H1 (cell line): Measurements from ENCODE around the gene GOLGA2. TPM values are rescaled to one million over a fixed set of nuclear protein-coding genes. Genes with fewer than 3 reads are reported as not detected.

Experiments
- CTCF ChIA-PET: fragments of 300-600 bp; sonication (Branson Sonifier 250); formaldehyde crosslinking; loops from one replicate; lab custom pipeline; 2021; ENCODE audit not compliant: partially characterized antibody; lab: Charles Lee
- POLR2A ChIA-PET: fragments of 300-600 bp; sonication (Branson Sonifier 250); formaldehyde crosslinking; loops from one replicate; lab custom pipeline; 2021; ENCODE audit warnings: inconsistent platforms; ENCODE audit not compliant: partially characterized antibody; lab: Charles Lee
- DNase-seq, 2 experiments: peaks; one replicate each; pipeline versions ENCODE4 v3.0.0 to v3.0.0-alpha.2; 2010 to 2022; ENCODE audit warnings: low spot score in 2 of 2, low read depth in 1 of 2, mixed read lengths in 1 of 2
- FAIRE-seq: peaks from 2 replicates; lab custom pipeline; 2011; peaks lifted over from hg19 to GRCh38; lab: Jason Lieb, UNC
- H2AFZ ChIP-seq: 2 replicates; pipeline ENCODE4 v1.8.1; 2012; ENCODE audit warnings: low read length, inconsistent platforms
- H2AK5ac ChIP-seq: 2 replicates; pipeline ENCODE4 v1.6.1; 2013; ENCODE audit warnings: low read depth, low read length
- H2BK120ac ChIP-seq: replicated peaks from 2 replicates; pipeline ENCODE3; 2013; ENCODE audit warnings: low read depth, low read length, inconsistent platforms
- H2BK12ac ChIP-seq: 2 replicates; pipeline ENCODE4 v1.6.1; 2013; ENCODE audit warnings: low read depth, low read length
- H2BK15ac ChIP-seq: 2 replicates; pipeline ENCODE4 v1.6.1; 2013; ENCODE audit warnings: low read length
- H2BK20ac ChIP-seq: 2 replicates; pipeline ENCODE4 v1.6.1; 2013; ENCODE audit warnings: low read length
- H2BK5ac ChIP-seq: 2 replicates; pipeline ENCODE4 v1.6.1; 2013; ENCODE audit warnings: low read depth, low read length
- H3K14ac ChIP-seq: 2 replicates; pipeline ENCODE4 v1.6.1; 2013; ENCODE audit warnings: inconsistent platforms; ENCODE audit not compliant: insufficient read length
- H3K18ac ChIP-seq: 2 replicates; pipeline ENCODE4 v1.6.1; 2013; ENCODE audit warnings: low read length; ENCODE audit errors: extremely low read depth
- H3K23ac ChIP-seq: 2 replicates; pipeline ENCODE4 v1.6.1; 2013; ENCODE audit warnings: inconsistent platforms; ENCODE audit not compliant: insufficient read length
- H3K23me2 ChIP-seq: 2 replicates; pipeline ENCODE4 v1.6.1; 2013; ENCODE audit warnings: low read depth, low read length
- H3K27ac ChIP-seq: 2 replicates; pipeline ENCODE4 v1.6.1; 2011; ENCODE audit warnings: low read depth, low read length, inconsistent platforms
- H3K27me3 ChIP-seq, 4 experiments: replicated peaks in 1 of 4; 1 replicate in 1 of 4; 2 replicates in 3 of 4; pipeline versions ENCODE4 v1.6.1 to v1.8.1; 2011 to 2013; ENCODE audit warnings: low read length in 3 of 4, mild to moderate bottlenecking in 3 of 4, inconsistent platforms in 2 of 4, mixed read lengths in 2 of 4, moderate library complexity in 1 of 4; ENCODE audit not compliant: control insufficient read depth in 3 of 4, insufficient read depth in 3 of 4; ENCODE audit errors: extremely low read depth in 1 of 4
- H3K36me3 ChIP-seq, 4 experiments: 2 replicates each; pipeline versions ENCODE4 v1.6.1 to v1.8.1; 2011 to 2013; ENCODE audit warnings: mild to moderate bottlenecking in 4 of 4, low read length in 3 of 4, moderate library complexity in 2 of 4, control low read depth in 1 of 4, inconsistent platforms in 1 of 4; ENCODE audit not compliant: insufficient read depth in 4 of 4, control insufficient read depth in 2 of 4
- H3K4ac ChIP-seq: replicated peaks from 2 replicates; pipeline ENCODE3; 2013; ENCODE audit warnings: low read length, low read depth, mixed read lengths, inconsistent platforms; ENCODE audit not compliant: insufficient read length
- H3K4me1 ChIP-seq, 4 experiments: replicated peaks in 1 of 4; 1 replicate in 1 of 4; 2 replicates in 3 of 4; pipeline versions ENCODE4 v1.6.1 to v1.8.1; 2011 to 2013; ENCODE audit warnings: low read length in 3 of 4, inconsistent platforms in 2 of 4, mixed read lengths in 1 of 4; ENCODE audit not compliant: insufficient read depth in 4 of 4, control insufficient read depth in 3 of 4
- H3K4me2 ChIP-seq, 2 experiments: 2 replicates each; pipeline versions ENCODE4 v1.6.1 to v1.8.1; 2011 to 2013; ENCODE audit warnings: low read depth in 2 of 2, low read length in 2 of 2, control low read depth in 1 of 2, inconsistent platforms in 1 of 2, mild to moderate bottlenecking in 1 of 2; ENCODE audit not compliant: insufficient read depth in 1 of 2
- H3K4me3 ChIP-seq, 4 experiments: fragments of 200-600, 300-600 bp in 1 of 4; sonication (generic), shearing (Covaris generic), sonication (Bioruptor Twin) in 1 of 4; 2 replicates each; pipeline versions ENCODE4 v1.5.1 to v1.8.1; 2011 to 2016; ENCODE audit warnings: low read length in 4 of 4, low read depth in 3 of 4, control low read depth in 2 of 4, inconsistent platforms in 2 of 4, mild to moderate bottlenecking in 2 of 4, mixed read lengths in 1 of 4, moderate library complexity in 1 of 4; ENCODE audit not compliant: insufficient read depth in 2 of 4; ENCODE audit errors: extremely low read depth in 1 of 4
- H3K56ac ChIP-seq: replicated peaks from 2 replicates; pipeline ENCODE3; 2013; ENCODE audit warnings: low read depth, mild to moderate bottlenecking, mixed read lengths, low read length, inconsistent platforms; ENCODE audit not compliant: insufficient read length
- H3K79me1 ChIP-seq: 2 replicates; pipeline ENCODE4 v1.6.1; 2013; ENCODE audit warnings: low read depth, low read length, control low read depth
- H3K79me2 ChIP-seq, 2 experiments: 2 replicates each; pipeline versions ENCODE4 v1.6.1 to v1.8.1; 2012 to 2013; ENCODE audit warnings: low read length in 2 of 2, mild to moderate bottlenecking in 2 of 2, inconsistent platforms in 1 of 2; ENCODE audit not compliant: insufficient read depth in 2 of 2, control insufficient read depth in 1 of 2
- H3K9ac ChIP-seq, 4 experiments: replicated peaks in 1 of 4; 1 replicate in 1 of 4; 2 replicates in 3 of 4; pipeline versions ENCODE4 v1.6.1 to v1.8.1; 2011 to 2013; ENCODE audit warnings: low read depth in 3 of 4, low read length in 3 of 4, control low read depth in 2 of 4, mild to moderate bottlenecking in 2 of 4, moderate library complexity in 2 of 4, inconsistent platforms in 1 of 4; ENCODE audit errors: extremely low read depth in 1 of 4
- H3K9me3 ChIP-seq, 2 experiments: 2 replicates each; pipeline versions ENCODE4 v1.6.1 to v1.8.1; 2012 to 2013; ENCODE audit warnings: mild to moderate bottlenecking in 2 of 2, moderate library complexity in 2 of 2, control low read depth in 1 of 2, inconsistent platforms in 1 of 2, low read depth in 1 of 2, low read length in 1 of 2, mixed read lengths in 1 of 2; ENCODE audit not compliant: insufficient read depth in 2 of 2
- H4K20me1 ChIP-seq, 2 experiments: replicated peaks in 1 of 2; 2 replicates each; pipeline versions ENCODE3 to v1.8.1; 2011 to 2013; ENCODE audit warnings: inconsistent platforms in 2 of 2, low read length in 2 of 2, mild to moderate bottlenecking in 1 of 2; ENCODE audit not compliant: insufficient read depth in 2 of 2, control insufficient read depth in 1 of 2
- H4K5ac ChIP-seq: 2 replicates; pipeline ENCODE4 v1.6.1; 2013; ENCODE audit warnings: low read length, low read depth, mixed read lengths, inconsistent platforms; ENCODE audit not compliant: insufficient read length
- H4K8ac ChIP-seq: 2 replicates; pipeline ENCODE4 v1.8.0; 2013; ENCODE audit warnings: mild to moderate bottlenecking, moderate library complexity, low read length, inconsistent platforms; ENCODE audit not compliant: insufficient read depth; ENCODE audit errors: extremely low read depth
- H4K91ac ChIP-seq: replicated peaks from 2 replicates; pipeline ENCODE3; 2013; ENCODE audit warnings: low read length, mixed read lengths, inconsistent platforms; ENCODE audit not compliant: insufficient read length
- CBX5 ChIP-seq: fragments of 300-800, 300-1000 bp; sonication (generic); IDR thresholded peaks from 2 replicates; pipeline ENCODE4 v1.7.1; 2016; ENCODE audit warnings: antibody characterized with exemption, low read length, low read depth
- CBX8 ChIP-seq: fragments of 300-800, 300-1000 bp; sonication (generic); IDR thresholded peaks from 2 replicates; pipeline ENCODE4 v1.7.1; 2016; ENCODE audit warnings: low read depth, low read length, borderline replicate concordance
- FOSL1 ChIP-seq: IDR thresholded peaks from 2 replicates; pipeline ENCODE4 v1.6.1; 2011; ENCODE audit warnings: mild to moderate bottlenecking, low read depth, low read length, moderate library complexity; ENCODE audit not compliant: insufficient read depth
- GTF2F1 ChIP-seq: IDR thresholded peaks from 2 replicates; pipeline ENCODE4 v1.6.1; 2012; ENCODE audit warnings: low read depth, low read length, improper control_type of control experiment, borderline replicate concordance
- HDAC6 ChIP-seq: IDR thresholded peaks from one replicate; pipeline ENCODE4 v1.7.1; 2012; ENCODE audit warnings: low read depth, mild to moderate bottlenecking, inconsistent platforms, low read length, moderate library complexity
- KDM4A ChIP-seq: IDR thresholded peaks from one replicate; pipeline ENCODE4 v1.7.1; 2012; ENCODE audit warnings: low read depth, mild to moderate bottlenecking, moderate library complexity, low read length, inconsistent platforms; ENCODE audit not compliant: severe bottlenecking
- NANOG ChIP-seq: IDR thresholded peaks from 2 replicates; pipeline ENCODE4 v1.6.1; 2011; ENCODE audit warnings: low read length, low read depth, mild to moderate bottlenecking, inconsistent platforms; ENCODE audit not compliant: insufficient read depth, poor library complexity, severe bottlenecking
- POLR2AphosphoS5 ChIP-seq: IDR thresholded peaks from 2 replicates; pipeline ENCODE4 v1.6.1; 2011; ENCODE audit warnings: low read depth, low read length
- RXRA ChIP-seq: IDR thresholded peaks from 2 replicates; pipeline ENCODE4 v1.6.1; 2011; ENCODE audit warnings: low read depth, mild to moderate bottlenecking, low read length, moderate library complexity; ENCODE audit not compliant: insufficient read depth
- SP2 ChIP-seq: IDR thresholded peaks from 2 replicates; pipeline ENCODE4 v1.6.1; 2012; ENCODE audit warnings: mild to moderate bottlenecking, low read length, inconsistent platforms
- SP4 ChIP-seq: IDR thresholded peaks from 2 replicates; pipeline ENCODE4 v1.6.1; 2012; ENCODE audit warnings: low read length, inconsistent platforms
- TEAD4 ChIP-seq: IDR thresholded peaks from 2 replicates; pipeline ENCODE4 v1.6.1; 2012; ENCODE audit warnings: low read depth, low read length, inconsistent platforms, mixed read lengths
- USF2 ChIP-seq: IDR thresholded peaks from 2 replicates; pipeline ENCODE4 v1.6.1; 2011; ENCODE audit warnings: low read length, improper control_type of control experiment
- WGBS, 2 experiments: shearing (Covaris generic) in 1 of 2; methylation state at CpG; one replicate each; pipeline versions ENCODE4 v1.1.6 to v1.1.7; 2013 to 2015; ENCODE audit warnings: low lambda C conversion rate in 2 of 2, mixed read lengths in 2 of 2, inconsistent platforms in 1 of 2, low coverage in 1 of 2, missing lambda C conversion rate in 1 of 2; ENCODE audit not compliant: insufficient replicate concordance in 2 of 2, insufficient coverage in 1 of 2, insufficient read length in 1 of 2; ENCODE audit errors: extremely low coverage in 1 of 2, missing lambda C conversion rate in 1 of 2; 5-methylcytosine and 5-hydroxymethylcytosine counted together
- polyA plus RNA-seq, 7 experiments: library from polyadenylated mRNA; depleted of rRNA in 3 of 7; stranded (reverse) in 5 of 7; unstranded in 2 of 7; fragments of >200 nt in 5 of 7; fragments of 200-250 nt in 2 of 7; gene quantifications; 1 replicate in 5 of 7; 2 replicates in 1 of 7; 4 replicates in 1 of 7; pipeline versions ENCODE4 v1.2.1 to v1.2.3, GENCODE V29; 2011 to 2013; ENCODE audit warnings: missing spikeins in 2 of 7, mixed read lengths in 2 of 7
- total RNA-seq: library from RNA; stranded (reverse); fragmentation: NEBNext Ultra II Directional; extraction: Animal tissue kit (Norgen Biotek cat#: 25700); gene quantifications from 2 replicates; pipeline ENCODE4 v1.2.1, GENCODE V29; 2021

GOLGA2 gene
- total and polyA plus RNA-seq, 2 of the 8 experiments (the other 6 are each of a cell fraction or from before 2014, with no cell fraction given) = 13.1 to 43.6 TPM

GRCh38 chr9:128206484-128206883, 69.3 kb downstream of the GOLGA2 start:
- H2BK120ac ChIP-seq = no peak overlapping the region
- H3K9ac ChIP-seq = no peak overlapping the region
- no peak overlapping the region for H2BK20ac ChIP-seq
- no peaks in the 10 kb centered on the region for H3K27me3 ChIP-seq
- POLR2A ChIA-PET = interaction anchor here (0.6 to 2.1 kb wide), 6 partner anchors 8 to 51 kb away, joined by 3 to 14 read pairs (median 4); no protein-coding TSS in a partner anchor
- CTCF ChIA-PET = interaction anchor here (1.1 to 2.3 kb wide), 5 partner anchors 11 to 53 kb away, joined by 3 to 14 read pairs (median 4); no protein-coding TSS in a partner anchor
- H3K56ac ChIP-seq = no peak overlapping the region
- H3K27ac ChIP-seq = no peak overlapping the region
- no peak overlapping the region for H3K4ac ChIP-seq
- H2AFZ ChIP-seq = no peak overlapping the region
- no peak overlapping the region for H4K8ac ChIP-seq
- H2BK5ac ChIP-seq = no peak overlapping the region
- H3K4me1 ChIP-seq = peaks cover 3 to 11% (median 9%) of the 10 kb centered on the region in 4 experiments; a peak in 6 of 7 replicates
- no peak overlapping the region for H3K18ac ChIP-seq
- no peaks in the 10 kb centered on the region for H3K9me3 ChIP-seq
- H3K23ac ChIP-seq = no peak overlapping the region
- H3K4me3 ChIP-seq = no peak overlapping the region
- H3K36me3 ChIP-seq = no peaks in the 10 kb centered on the region
- no peaks in the 10 kb centered on the region; the same call in 1 of the 2 replicates for H3K79me1 ChIP-seq
- FAIRE-seq (no peak), DNase-seq (no peak)
- H3K79me2 ChIP-seq = peaks cover 0 to 3% of the 10 kb centered on the region in 2 experiments; a peak in 1 of 4 replicates
- 86% methylated on average over 3 of the region's 3 CpGs; no CpG with 5 or more reads in 1 of the 2 experiments for WGBS, 2 experiments
- no peak overlapping the region for H3K4me2 ChIP-seq
- H2AK5ac ChIP-seq = no peak overlapping the region
- peaks cover 6% of the 10 kb centered on the region; the same call in 1 of the 2 replicates for H3K23me2 ChIP-seq
- no peak overlapping the region for H4K5ac ChIP-seq
- peaks cover 0 to 9% of the 10 kb centered on the region in 2 experiments for H4K20me1 ChIP-seq
- no peak overlapping the region for H2BK12ac ChIP-seq
- H3K14ac ChIP-seq = no peak overlapping the region
- H2BK15ac ChIP-seq = no peak overlapping the region
- no peak overlapping the region for H4K91ac ChIP-seq
- no peak for TF ChIP-seq CBX5
- no peak for TF ChIP-seq KDM4A
- TF ChIP-seq CBX8 = no peak
- no peak for TF ChIP-seq SP4
- TF ChIP-seq RXRA = no peak
- TF ChIP-seq SP2 = no peak
- no peak for TF ChIP-seq TEAD4
- TF ChIP-seq HDAC6 = no peak
- TF ChIP-seq NANOG = no peak
- TF ChIP-seq USF2 = no peak
- TF ChIP-seq FOSL1 = no peak
- no peak for TF ChIP-seq POLR2AphosphoS5
- no peak for TF ChIP-seq GTF2F1
